ENCODE data around the gene MACIR.

Gene MACIR

DNA sequence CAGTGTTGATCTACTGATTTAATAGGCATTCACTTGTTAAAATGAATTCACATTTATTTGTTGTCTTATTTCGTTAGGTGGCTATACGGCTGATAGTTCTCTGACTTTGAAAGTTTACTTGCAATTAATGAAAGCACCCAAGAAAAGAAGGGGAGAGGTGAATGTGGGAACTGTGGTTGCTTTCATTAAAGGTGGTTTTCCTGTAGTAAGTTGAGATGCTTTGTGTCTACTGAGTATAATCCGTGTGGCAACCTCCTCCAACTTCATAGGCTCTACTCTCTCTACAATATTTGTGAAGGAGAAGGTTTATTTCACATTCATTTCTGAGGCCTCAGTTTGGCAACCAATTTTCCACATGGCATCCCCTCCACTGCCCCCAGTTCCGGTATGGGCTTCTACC lies 12.8 kb upstream of the MACIR start:
- no peak overlapping the region for H4K12ac ChIP-seq (ENCODE audit: low read depth, low read length)
- no peaks in the 10 kb centered on the region for H3K79me1 ChIP-seq (ENCODE audit: low read length)
- no peaks in the 10 kb centered on the region for H3K79me2 ChIP-seq (ENCODE audit: control insufficient read depth, insufficient read depth, low read length, poor library complexity)
- no peak overlapping the region for H3K4ac ChIP-seq (ENCODE audit: low read depth, low read length)
- H4K8ac ChIP-seq (ENCODE audit: low read depth, low read length): no peak overlapping the region
- no peak overlapping the region for H4K91ac ChIP-seq (ENCODE audit: low read depth, low read length)
- no peaks in the 10 kb centered on the region for H3K9me3 ChIP-seq (ENCODE audit: insufficient read depth, low read depth, low read length)
- H3K23ac ChIP-seq (ENCODE audit: low read length): no peak overlapping the region
- H3K4me2 ChIP-seq (ENCODE audit: low read length): no peak overlapping the region
- H2BK120ac ChIP-seq (ENCODE audit: insufficient read depth, low read length, poor library complexity): no peak overlapping the region
- H3K27ac ChIP-seq (ENCODE audit: low read depth, low read length): no peak overlapping the region
- DNase-seq: no peak
- no peak overlapping the region for H3K4me3 ChIP-seq (ENCODE audit: low read depth, low read length)
- H2BK12ac ChIP-seq (ENCODE audit: low read length): no peak overlapping the region
- no peak overlapping the region for H3K18ac ChIP-seq (ENCODE audit: low read length)
- H3K27me3 ChIP-seq (ENCODE audit: insufficient read depth, low read length): no peaks in the 10 kb centered on the region
- H3K14ac ChIP-seq (ENCODE audit: low read length): no peak overlapping the region
- H3K36me3 ChIP-seq (ENCODE audit: control insufficient read depth in 1 of 2, insufficient read depth in 2 of 2, low read length in 2 of 2): no peaks in the 10 kb centered on the region
- H3K4me1 ChIP-seq (ENCODE audit: control insufficient read depth in 1 of 2, insufficient read depth in 2 of 2, low read length in 2 of 2): no peaks in the 10 kb centered on the region
- H3K9ac ChIP-seq (ENCODE audit: low read length): no peak overlapping the region
- no peak overlapping the region for H2AFZ ChIP-seq (ENCODE audit: insufficient read depth, low read length, poor library complexity)
- WGBS (ENCODE audit: extremely low coverage, insufficient coverage, insufficient read length): no CpG with 5 or more reads among the region's 4 CpGs
- H2BK5ac ChIP-seq (ENCODE audit: low read depth, low read length, poor library complexity): no peak overlapping the region
- H2AK5ac ChIP-seq (ENCODE audit: low read length): no peak overlapping the region

DNA sequence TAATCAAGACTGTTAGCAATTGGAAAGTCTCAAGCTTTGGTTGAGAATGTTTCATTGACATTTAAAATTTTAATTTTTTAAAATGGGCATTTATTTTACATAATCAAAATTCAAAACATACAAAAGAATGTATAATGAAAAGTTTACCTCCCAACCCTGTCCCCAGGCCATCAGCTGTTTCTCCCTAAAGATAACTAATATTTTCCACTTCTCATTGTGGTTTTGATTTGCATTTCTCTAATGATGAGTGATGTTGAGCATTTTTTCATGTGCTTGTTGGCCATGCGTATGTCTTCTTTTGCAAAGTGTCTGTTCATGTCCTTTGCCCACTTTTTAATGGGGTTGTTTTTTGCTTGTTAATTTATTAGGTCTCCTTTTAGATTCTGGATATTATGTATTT lies 11.4 kb upstream of the MACIR start:
- Histone ChIP-seq H3K18ac (ENCODE audit: low read length) (no peak overlapping the region), H3K27me3 (ENCODE audit: insufficient read depth, low read length) (no peaks in the 10 kb centered on the region), H2AFZ (ENCODE audit: insufficient read depth, low read length, poor library complexity) (no peak overlapping the region), H4K12ac (ENCODE audit: low read depth, low read length) (no peak overlapping the region), H4K8ac (ENCODE audit: low read depth, low read length) (no peak overlapping the region), H3K27ac (ENCODE audit: low read depth, low read length) (no peak overlapping the region), H3K36me3 (ENCODE audit: control insufficient read depth in 1 of 2, insufficient read depth in 2 of 2, low read length in 2 of 2) (no peaks in the 10 kb centered on the region), H3K79me2 (ENCODE audit: control insufficient read depth, insufficient read depth, low read length, poor library complexity) (no peaks in the 10 kb centered on the region), H3K14ac (ENCODE audit: low read length) (no peak overlapping the region), H4K91ac (ENCODE audit: low read depth, low read length) (no peak overlapping the region), H3K23ac (ENCODE audit: low read length) (no peak overlapping the region), H3K4me1 (ENCODE audit: control insufficient read depth in 1 of 2, insufficient read depth in 2 of 2, low read length in 2 of 2) (no peaks in the 10 kb centered on the region), H3K9me3 (ENCODE audit: insufficient read depth, low read depth, low read length) (no peaks in the 10 kb centered on the region), H3K4ac (ENCODE audit: low read depth, low read length) (no peak overlapping the region), H2BK5ac (ENCODE audit: low read depth, low read length, poor library complexity) (no peak overlapping the region), H2AK5ac (ENCODE audit: low read length) (no peak overlapping the region), H3K9ac (ENCODE audit: low read length) (no peak overlapping the region), H3K79me1 (ENCODE audit: low read length) (no peaks in the 10 kb centered on the region), H2BK120ac (ENCODE audit: insufficient read depth, low read length, poor library complexity) (no peak overlapping the region), H2BK12ac (ENCODE audit: low read length) (no peak overlapping the region), H3K4me3 (ENCODE audit: low read depth, low read length) (no peak overlapping the region), H3K4me2 (ENCODE audit: low read length) (no peak overlapping the region)
- no peak for DNase-seq
- WGBS (ENCODE audit: extremely low coverage, insufficient coverage, insufficient read length): no CpG with 5 or more reads among the region's 1 CpG

DNA sequence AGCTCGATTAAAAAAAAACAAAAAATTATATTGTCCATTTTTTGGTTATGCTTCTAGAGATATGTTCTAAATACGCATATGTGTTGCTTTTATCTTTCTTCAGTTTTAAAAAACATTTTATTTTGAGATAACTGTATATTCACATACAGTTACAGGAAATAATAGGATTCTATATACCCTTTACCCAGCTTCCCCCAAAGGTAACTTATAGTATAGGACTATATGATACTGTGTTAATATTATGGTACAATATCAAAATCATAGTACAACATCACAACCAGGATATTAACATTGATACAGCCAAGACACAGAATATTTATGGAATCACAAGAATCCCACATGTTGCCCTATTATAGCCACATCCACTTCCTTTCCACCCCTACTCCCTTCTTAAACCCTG lies 9.5 kb upstream of the MACIR start:
- H2BK120ac ChIP-seq (ENCODE audit: insufficient read depth, low read length, poor library complexity): no peak overlapping the region
- no CpG with 5 or more reads among the region's 2 CpGs for WGBS (ENCODE audit: extremely low coverage, insufficient coverage, insufficient read length)

DNA sequence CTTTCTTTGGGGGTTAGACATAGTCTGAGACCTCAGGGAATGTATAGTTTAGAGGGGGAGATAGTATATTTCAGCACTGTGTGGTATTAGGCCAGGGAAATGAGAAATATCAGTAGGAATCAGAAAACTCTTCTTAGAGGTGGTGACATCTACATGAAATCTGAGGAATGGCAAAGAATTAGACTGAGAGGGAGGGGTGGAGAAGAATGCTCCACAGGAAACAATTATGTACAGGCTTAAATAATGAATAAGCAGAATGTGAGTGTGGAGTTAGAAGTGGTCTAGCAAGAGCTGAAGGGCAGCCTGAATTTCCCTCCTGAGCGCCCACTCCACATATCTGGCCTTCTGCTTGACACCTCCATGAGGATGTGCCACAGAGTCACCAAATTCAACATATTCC lies 3.6 kb upstream of the MACIR start:
- Histone ChIP-seq H3K4me3 (ENCODE audit: low read depth, low read length) (no peak overlapping the region), H2AFZ (ENCODE audit: insufficient read depth, low read length, poor library complexity) (no peak overlapping the region), H3K4me1 (ENCODE audit: control insufficient read depth in 1 of 2, insufficient read depth in 2 of 2, low read length in 2 of 2) (peaks cover 0 to 7% of the 10 kb centered on the region in 2 experiments), H3K27me3 (ENCODE audit: insufficient read depth, low read length) (no peaks in the 10 kb centered on the region), H2BK12ac (ENCODE audit: low read length) (no peak overlapping the region), H3K14ac (ENCODE audit: low read length) (no peak overlapping the region), H3K9ac (ENCODE audit: low read length) (no peak overlapping the region), H4K12ac (ENCODE audit: low read depth, low read length) (no peak overlapping the region), H3K18ac (ENCODE audit: low read length) (no peak overlapping the region), H2BK120ac (ENCODE audit: insufficient read depth, low read length, poor library complexity) (no peak overlapping the region), H4K8ac (ENCODE audit: low read depth, low read length) (no peak overlapping the region), H2BK5ac (ENCODE audit: low read depth, low read length, poor library complexity) (no peak overlapping the region), H3K23ac (ENCODE audit: low read length) (no peak overlapping the region), H4K91ac (ENCODE audit: low read depth, low read length) (no peak overlapping the region), H3K27ac (ENCODE audit: low read depth, low read length) (no peak overlapping the region), H3K4ac (ENCODE audit: low read depth, low read length) (no peak overlapping the region), H2AK5ac (ENCODE audit: low read length) (no peak overlapping the region), H3K4me2 (ENCODE audit: low read length) (no peak overlapping the region), H3K79me2 (ENCODE audit: control insufficient read depth, insufficient read depth, low read length, poor library complexity) (peaks cover 13% of the 10 kb centered on the region), H3K79me1 (ENCODE audit: low read length) (peaks cover 15% of the 10 kb centered on the region), H3K36me3 (ENCODE audit: control insufficient read depth in 1 of 2, insufficient read depth in 2 of 2, low read length in 2 of 2) (no peaks in the 10 kb centered on the region), H3K9me3 (ENCODE audit: insufficient read depth, low read depth, low read length) (no peaks in the 10 kb centered on the region)
- DNase-seq: peak; percentile 30 to 51
- WGBS (ENCODE audit: extremely low coverage, insufficient coverage, insufficient read length): no CpG with 5 or more reads among the region's 1 CpG

More for the DNA sequence above, 9.5 kb upstream of the MACIR start:
- Histone ChIP-seq H4K91ac (ENCODE audit: low read depth, low read length) (no peak overlapping the region), H3K27ac (ENCODE audit: low read depth, low read length) (no peak overlapping the region), H3K79me2 (ENCODE audit: control insufficient read depth, insufficient read depth, low read length, poor library complexity) (no peaks in the 10 kb centered on the region), H2BK12ac (ENCODE audit: low read length) (no peak overlapping the region), H3K23ac (ENCODE audit: low read length) (no peak overlapping the region), H3K27me3 (ENCODE audit: insufficient read depth, low read length) (no peaks in the 10 kb centered on the region), H3K36me3 (ENCODE audit: control insufficient read depth in 1 of 2, insufficient read depth in 2 of 2, low read length in 2 of 2) (no peaks in the 10 kb centered on the region), H3K4ac (ENCODE audit: low read depth, low read length) (no peak overlapping the region), H3K18ac (ENCODE audit: low read length) (no peak overlapping the region), H3K79me1 (ENCODE audit: low read length) (no peaks in the 10 kb centered on the region), H3K9me3 (ENCODE audit: insufficient read depth, low read depth, low read length) (no peaks in the 10 kb centered on the region), H2BK5ac (ENCODE audit: low read depth, low read length, poor library complexity) (no peak overlapping the region), H3K9ac (ENCODE audit: low read length) (no peak overlapping the region), H3K4me3 (ENCODE audit: low read depth, low read length) (no peak overlapping the region), H4K8ac (ENCODE audit: low read depth, low read length) (no peak overlapping the region), H3K14ac (ENCODE audit: low read length) (no peak overlapping the region), H3K4me1 (ENCODE audit: control insufficient read depth in 1 of 2, insufficient read depth in 2 of 2, low read length in 2 of 2) (no peaks in the 10 kb centered on the region), H4K12ac (ENCODE audit: low read depth, low read length) (no peak overlapping the region), H2AFZ (ENCODE audit: insufficient read depth, low read length, poor library complexity) (no peak overlapping the region), H2AK5ac (ENCODE audit: low read length) (no peak overlapping the region), H3K4me2 (ENCODE audit: low read length) (no peak overlapping the region)
- no peak for DNase-seq
